Measurements from ENCODE around the gene GMCL2. TPM values are rescaled to one million over a fixed set of nuclear protein-coding genes. Genes with fewer than 3 reads are reported as not detected.
A peak's percentile ranks its signal among the peaks of the same experiment; 100 is the strongest.

The GMCL2 gene
- total RNA-seq, 1 donor: not detected

- peak; percentile 26 for DNase-seq (ENCODE audit: low read depth)
- peak overlapping the region; percentile 76 for H3K4me3 ChIP-seq (ENCODE audit: low read depth, low read length)
- no peak for TF ChIP-seq CTCF (IDR thresholded peaks at IDR 0.05; ENCODE audit: insufficient read depth, low read depth, low read length)
Measured at GRCh38 chr5:178152491-178153444, 34.4 kb downstream of the GMCL2 start.

DNA sequence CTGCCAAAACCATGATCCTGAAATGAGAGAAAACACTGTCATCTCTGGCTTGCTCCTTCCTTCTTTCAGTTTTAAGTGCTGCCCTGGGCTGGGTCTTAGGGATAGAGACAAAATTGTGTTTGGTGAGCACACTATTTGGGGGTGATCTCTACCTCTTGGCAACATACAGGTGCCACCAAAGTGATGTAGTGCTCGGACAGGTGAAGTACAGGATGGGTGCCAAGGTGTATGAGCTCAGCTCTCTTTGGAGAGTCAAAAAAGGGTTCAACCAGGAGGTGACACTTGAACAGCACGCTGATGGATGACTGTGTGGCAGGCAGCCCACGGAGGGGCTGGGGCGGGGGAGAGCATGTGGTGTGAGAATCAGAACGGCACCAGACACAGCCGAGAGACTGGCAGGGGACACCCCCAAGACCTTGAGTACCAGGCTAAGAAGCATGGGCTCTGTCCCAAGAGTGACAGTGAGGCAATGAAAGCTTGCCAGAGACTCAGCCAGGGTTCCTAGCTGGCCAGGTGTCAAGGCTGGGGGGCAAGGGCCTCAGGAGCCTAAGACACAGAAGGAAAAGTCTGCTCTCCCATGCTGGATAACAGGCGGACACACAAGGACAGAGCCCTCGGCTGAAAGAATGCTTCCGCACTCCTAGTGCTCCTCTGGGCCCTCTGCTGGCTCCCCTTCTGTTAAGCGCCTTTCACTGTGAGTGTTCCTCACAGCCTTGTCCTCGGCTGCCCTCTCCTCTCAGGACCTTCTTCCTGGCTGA, 36.0 kb downstream of the GMCL2 start:
- peak; percentile 14 for DNase-seq (ENCODE audit: low read depth)
- no peak overlapping the region for H3K4me3 ChIP-seq (ENCODE audit: low read depth, low read length)
- peak; percentile 18 for TF ChIP-seq CTCF (IDR thresholded peaks at IDR 0.05; ENCODE audit: insufficient read depth, low read depth, low read length)

- H3K4me3 ChIP-seq (ENCODE audit: low read depth, low read length): no peak overlapping the region
- no peak for DNase-seq (ENCODE audit: low read depth)
- no peak for TF ChIP-seq CTCF (IDR thresholded peaks at IDR 0.05; ENCODE audit: insufficient read depth, low read depth, low read length)
Measured at GRCh38 chr5:178149199-178149932, 37.8 kb downstream of the GMCL2 start.

- no peak for DNase-seq (ENCODE audit: low read depth)
- H3K4me3 ChIP-seq (ENCODE audit: low read depth, low read length): no peak overlapping the region
- no peak for TF ChIP-seq CTCF (IDR thresholded peaks at IDR 0.05; ENCODE audit: insufficient read depth, low read depth, low read length)
Measured at GRCh38 chr5:178147406-178147805, 39.8 kb downstream of the GMCL2 start.

DNA sequence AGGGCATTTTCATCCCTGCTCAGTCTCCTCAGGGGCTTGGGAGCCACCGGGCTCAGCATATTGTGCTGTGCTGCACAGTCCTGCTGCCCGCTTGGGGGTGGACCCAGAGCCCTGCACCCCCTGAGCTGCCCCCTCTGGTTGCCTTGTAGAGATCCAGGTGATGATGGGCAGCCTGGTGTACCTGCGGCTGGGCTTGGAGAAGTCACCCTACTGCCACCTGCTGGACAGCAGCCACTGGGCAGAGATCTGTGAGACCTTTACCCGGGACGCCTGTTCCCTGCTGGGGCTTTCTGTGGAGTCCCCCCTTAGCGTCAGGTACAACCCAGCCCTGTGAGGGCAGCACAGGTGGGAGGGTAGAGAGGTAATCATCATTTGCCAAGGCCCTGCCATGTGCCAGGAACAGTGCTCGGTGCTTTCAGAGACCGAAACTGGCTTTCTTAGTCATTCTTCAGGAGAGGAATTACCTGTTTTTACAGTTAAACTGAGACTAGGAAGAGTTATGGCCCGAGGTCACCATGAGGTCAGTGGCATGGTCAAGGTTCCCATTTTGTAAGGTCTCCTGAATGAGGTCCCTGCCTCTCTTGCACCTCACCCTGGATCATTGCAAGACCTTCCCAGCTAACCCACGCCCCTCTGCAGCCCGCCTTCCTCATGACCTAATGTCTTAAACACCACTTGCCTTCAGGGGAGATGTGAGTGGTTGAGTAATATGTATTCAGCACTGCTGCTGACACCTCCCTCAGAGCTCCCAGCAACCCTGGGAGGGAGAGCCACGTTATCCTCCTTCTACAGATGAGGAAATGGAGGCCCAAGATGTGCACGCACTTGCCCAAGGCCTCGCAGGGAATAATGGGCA, 41.0 kb downstream of the GMCL2 start:
- DNase-seq (ENCODE audit: low read depth): peak; percentile 48
- TF ChIP-seq CTCF (IDR thresholded peaks at IDR 0.05; ENCODE audit: insufficient read depth, low read depth, low read length): peak; percentile 79
- no peak overlapping the region for H3K4me3 ChIP-seq (ENCODE audit: low read depth, low read length)

DNA sequence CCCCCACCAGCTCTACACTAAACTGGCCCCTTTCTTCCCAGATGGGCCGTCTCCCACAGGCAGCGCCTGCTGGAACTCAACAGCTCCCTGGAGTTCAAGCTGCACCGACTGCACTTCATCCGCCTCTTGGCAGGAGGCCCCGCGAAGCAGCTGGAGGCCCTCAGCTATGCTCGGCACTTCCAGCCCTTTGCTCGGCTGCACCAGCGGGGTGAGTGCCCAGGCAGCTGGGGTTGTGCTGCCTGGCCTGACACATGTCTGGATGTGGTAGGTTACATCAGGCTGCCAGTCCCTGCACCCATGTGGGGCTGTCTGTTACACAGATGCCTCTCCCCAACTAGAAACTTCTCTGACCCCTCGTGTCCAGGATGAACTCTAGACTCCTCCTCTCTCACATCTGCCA, 43.3 kb downstream of the GMCL2 start:
- TF ChIP-seq CTCF (IDR thresholded peaks at IDR 0.05; ENCODE audit: insufficient read depth, low read depth, low read length): no peak

More for the DNA sequence above, 43.3 kb downstream of the GMCL2 start:
- H3K4me3 ChIP-seq (ENCODE audit: low read depth, low read length): no peak overlapping the region
- DNase-seq (ENCODE audit: low read depth): peak; percentile 38
